ENCODE data around the gene CAPN3. TPM values are rescaled to one million over a fixed set of nuclear protein-coding genes. Genes with fewer than 3 reads are reported as not detected.

The CAPN3 gene
- total RNA-seq, 2 experiments from 2014 or later = 1.5 to 1.6 TPM

- Histone ChIP-seq H3K79me2 (ENCODE audit: insufficient read depth, low read depth, low read length) (no peaks in the 10 kb centered on the region), H4K20me1 (ENCODE audit: insufficient read depth, low read length) (no peaks in the 10 kb centered on the region), H2AFZ (ENCODE audit: low read length) (no peak overlapping the region), H3K4me1 (ENCODE audit: insufficient read depth, low read length, poor library complexity, severe bottlenecking) (peaks cover 3% of the 10 kb centered on the region), H3K36me3 (ENCODE audit: insufficient read depth, low read length) (peaks cover 4% of the 10 kb centered on the region; the same call in 1 of the 2 replicates), H3K4me2 (ENCODE audit: low read length) (no peak overlapping the region), H3K27ac (ENCODE audit: low read depth, low read length, poor library complexity, severe bottlenecking) (no peak overlapping the region), H3K4me3 (ENCODE audit: low read depth, low read length, poor library complexity, severe bottlenecking) (no peak overlapping the region), H3K9me2 (ENCODE audit: insufficient read depth, low read length) (no peaks in the 10 kb centered on the region), H3K9me3 (ENCODE audit: low read length) (no peaks in the 10 kb centered on the region)
- no peak for DNase-seq (ENCODE audit: low spot score)
- intact Hi-C loops (cut with micrococcal nuclease; ENCODE audit: unreplicated experiment) = no loop called here
- TF ChIP-seq EZH2phosphoT487 (IDR thresholded peaks at IDR 0.05; ENCODE audit: borderline replicate concordance, low read depth, low read length) (no peak), CTCF (conservative IDR thresholded peaks at IDR 0.05; ENCODE audit: low read length) (no peak)
- POLR2A ChIA-PET = interaction anchor here (1.0 kb wide), 1 partner anchor 15 kb away, joined by 7 read pairs; no protein-coding TSS in a partner anchor
- BruUV-seq (replicated peaks) = no TSS peak
- CTCF ChIA-PET (ENCODE audit: unreplicated experiment) = no interaction called here
Measured at GRCh38 chr15:42355291-42355690, 4.0 kb upstream of the CAPN3 start.

GRCh38 chr15:42356851-42357250, 2.5 kb upstream of the CAPN3 start:
- BruUV-seq (replicated peaks) = no TSS peak
- H3K4me3 ChIP-seq (ENCODE audit: low read depth, low read length, poor library complexity, severe bottlenecking) = no peak overlapping the region
- H3K27ac ChIP-seq (ENCODE audit: low read depth, low read length, poor library complexity, severe bottlenecking) = no peak overlapping the region
- H3K4me1 ChIP-seq (ENCODE audit: insufficient read depth, low read length, poor library complexity, severe bottlenecking) = peaks cover 10% of the 10 kb centered on the region
- H3K36me3 ChIP-seq (ENCODE audit: insufficient read depth, low read length) = no peaks in the 10 kb centered on the region
- no peaks in the 10 kb centered on the region for H3K9me2 ChIP-seq (ENCODE audit: insufficient read depth, low read length)
- CTCF ChIA-PET (ENCODE audit: unreplicated experiment) = no interaction called here
- POLR2A ChIA-PET = interaction anchor here (0.6 kb wide), 1 partner anchor 892 kb away, joined by 4 read pairs; no protein-coding TSS in a partner anchor
- H2AFZ ChIP-seq (ENCODE audit: low read length) = no peak overlapping the region
- H3K4me2 ChIP-seq (ENCODE audit: low read length) = no peak overlapping the region
- intact Hi-C loops (cut with micrococcal nuclease; ENCODE audit: unreplicated experiment) = no loop called here
- H3K9me3 ChIP-seq (ENCODE audit: low read length) = no peaks in the 10 kb centered on the region
- no peaks in the 10 kb centered on the region for H4K20me1 ChIP-seq (ENCODE audit: insufficient read depth, low read length)
- no peaks in the 10 kb centered on the region for H3K79me2 ChIP-seq (ENCODE audit: insufficient read depth, low read depth, low read length)
- no peak for DNase-seq (ENCODE audit: low spot score)
- no peak for TF ChIP-seq CTCF (conservative IDR thresholded peaks at IDR 0.05; ENCODE audit: low read length)
- no peak for TF ChIP-seq EZH2phosphoT487 (IDR thresholded peaks at IDR 0.05; ENCODE audit: borderline replicate concordance, low read depth, low read length)

GRCh38 chr15:42358141-42358540, 1.2 kb upstream of the CAPN3 start:
- TF ChIP-seq EZH2phosphoT487 (IDR thresholded peaks at IDR 0.05; ENCODE audit: borderline replicate concordance, low read depth, low read length) (no peak), CTCF (conservative IDR thresholded peaks at IDR 0.05; ENCODE audit: low read length) (no peak)
- Histone ChIP-seq H3K4me2 (ENCODE audit: low read length) (no peak overlapping the region), H3K79me2 (ENCODE audit: insufficient read depth, low read depth, low read length) (no peaks in the 10 kb centered on the region), H3K36me3 (ENCODE audit: insufficient read depth, low read length) (no peaks in the 10 kb centered on the region), H4K20me1 (ENCODE audit: insufficient read depth, low read length) (no peaks in the 10 kb centered on the region), H3K9me2 (ENCODE audit: insufficient read depth, low read length) (no peaks in the 10 kb centered on the region), H3K9me3 (ENCODE audit: low read length) (no peaks in the 10 kb centered on the region), H3K4me1 (ENCODE audit: insufficient read depth, low read length, poor library complexity, severe bottlenecking) (peaks cover 15% of the 10 kb centered on the region), H2AFZ (ENCODE audit: low read length) (no peak overlapping the region), H3K27ac (ENCODE audit: low read depth, low read length, poor library complexity, severe bottlenecking) (no peak overlapping the region), H3K4me3 (ENCODE audit: low read depth, low read length, poor library complexity, severe bottlenecking) (no peak overlapping the region)
- POLR2A ChIA-PET = interaction anchor here (0.6 kb wide), 2 partner anchors 99 to 160 kb away, joined by 3 to 6 read pairs; no protein-coding TSS in a partner anchor
- intact Hi-C loops (cut with micrococcal nuclease; ENCODE audit: unreplicated experiment) = no loop called here
- no peak for DNase-seq (ENCODE audit: low spot score)
- BruUV-seq (replicated peaks) = no TSS peak
- CTCF ChIA-PET (ENCODE audit: unreplicated experiment) = no interaction called here
